ENCODE data around the gene NRP2.

NRP2 gene

GRCh38 chr2:205772983-205773382, 90.7 kb downstream of the NRP2 start:
- no peak for DNase-seq (ENCODE audit: low read depth)

GRCh38 chr2:205773989-205774388, 91.7 kb downstream of the NRP2 start:
- no peak for DNase-seq (ENCODE audit: low read depth)

- DNase-seq (ENCODE audit: low read depth), result no peak
Measured at GRCh38 chr2:205775097-205775877, 93.0 kb downstream of the NRP2 start.

DNA sequence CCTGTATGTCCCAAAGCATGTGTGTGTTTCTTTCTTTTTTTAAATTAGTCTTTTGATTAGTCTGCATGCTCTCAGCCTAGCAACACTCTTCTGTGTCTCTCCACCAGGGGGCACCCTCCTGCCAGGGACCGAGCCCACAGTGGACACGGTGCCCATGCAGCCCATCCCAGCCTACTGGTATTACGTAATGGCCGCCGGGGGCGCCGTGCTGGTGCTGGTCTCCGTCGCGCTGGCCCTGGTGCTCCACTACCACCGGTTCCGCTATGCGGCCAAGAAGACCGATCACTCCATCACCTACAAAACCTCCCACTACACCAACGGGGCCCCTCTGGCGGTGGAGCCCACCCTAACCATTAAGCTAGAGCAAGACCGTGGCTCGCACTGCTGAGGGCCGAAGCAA, 93.8 kb downstream of the NRP2 start:
- DNase-seq (ENCODE audit: low read depth), result no peak

DNA sequence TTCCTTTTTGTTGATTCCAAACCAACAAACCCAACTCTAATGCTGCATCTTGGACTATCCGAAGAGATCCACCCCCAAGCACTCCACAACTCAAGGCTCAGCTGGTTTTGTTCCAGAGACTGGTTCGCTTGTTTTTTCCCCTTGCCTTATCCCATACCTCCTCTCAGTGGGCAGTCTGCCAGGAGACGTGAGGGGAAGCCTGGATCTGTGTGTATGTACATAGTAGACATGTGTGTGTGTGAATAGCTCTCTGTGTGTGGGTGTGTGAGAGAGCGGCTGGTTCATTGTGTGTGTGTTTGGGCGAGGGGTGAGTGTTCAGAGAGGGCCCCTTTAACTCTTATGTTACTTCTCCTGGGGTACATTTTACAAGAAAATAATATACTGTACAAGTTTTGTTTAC, 94.4 kb downstream of the NRP2 start:
- no peak for DNase-seq (ENCODE audit: low read depth)

GRCh38 chr2:205778356-205778755, 96.1 kb downstream of the NRP2 start:
- DNase-seq (ENCODE audit: low read depth), result no peak

- no peak for DNase-seq (ENCODE audit: low read depth)
Measured at GRCh38 chr2:205780645-205781044, 98.3 kb downstream of the NRP2 start.

GRCh38 chr2:205781244-205781931, 99.1 kb downstream of the NRP2 start:
- no peak for DNase-seq (ENCODE audit: low read depth)

DNA sequence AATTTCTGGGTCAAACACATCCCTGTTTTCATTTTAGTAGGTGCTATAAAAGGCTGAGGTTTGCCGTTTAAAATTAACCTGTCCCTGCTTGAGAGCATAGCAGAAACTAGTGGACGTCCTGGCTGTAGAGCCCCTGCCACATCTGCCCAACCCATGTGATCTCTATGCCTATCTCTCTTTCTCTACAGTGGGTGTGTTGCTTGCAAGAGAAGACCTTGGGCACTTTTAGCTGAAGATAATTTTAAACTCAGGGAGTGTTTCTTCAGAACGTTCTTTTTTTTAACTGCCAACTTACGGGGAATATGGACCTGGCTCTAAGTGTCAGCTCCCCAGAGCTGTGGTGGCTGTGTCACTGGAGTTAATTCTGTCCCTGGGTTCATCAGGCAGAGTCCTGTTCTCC, 100.6 kb downstream of the NRP2 start:
- DNase-seq (ENCODE audit: low read depth), result no peak

DNA sequence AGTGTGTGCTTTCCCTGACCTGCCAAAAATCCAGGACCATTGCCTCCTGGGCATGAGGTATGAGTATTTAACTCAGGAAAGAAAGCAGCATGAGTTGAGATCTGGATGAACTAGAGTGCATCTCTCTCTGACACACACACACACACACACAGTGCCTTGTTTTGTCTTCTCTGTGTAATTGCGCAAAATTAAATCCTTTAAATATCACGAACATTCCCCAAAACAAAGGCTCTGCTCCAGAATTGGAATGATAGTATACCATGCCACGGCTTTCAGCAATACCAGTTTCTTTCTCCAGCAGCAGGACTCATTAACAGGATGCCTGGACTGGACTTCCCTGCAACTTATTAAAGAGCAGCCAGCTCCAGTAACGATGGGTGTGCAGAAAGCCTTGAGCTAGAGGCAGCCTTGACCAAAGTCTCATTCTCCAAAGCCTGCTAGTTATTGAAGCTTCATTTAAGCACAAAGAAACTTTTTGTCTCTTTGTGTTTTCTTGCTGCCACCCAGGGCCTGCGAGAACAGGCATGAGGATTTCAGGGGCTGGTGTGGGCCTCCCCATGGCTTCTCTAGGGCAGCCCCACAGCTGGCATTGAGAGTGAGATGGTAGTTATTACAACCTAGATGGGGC, 101.7 kb downstream of the NRP2 start:
- DNase-seq (ENCODE audit: low read depth), result no peak

DNA sequence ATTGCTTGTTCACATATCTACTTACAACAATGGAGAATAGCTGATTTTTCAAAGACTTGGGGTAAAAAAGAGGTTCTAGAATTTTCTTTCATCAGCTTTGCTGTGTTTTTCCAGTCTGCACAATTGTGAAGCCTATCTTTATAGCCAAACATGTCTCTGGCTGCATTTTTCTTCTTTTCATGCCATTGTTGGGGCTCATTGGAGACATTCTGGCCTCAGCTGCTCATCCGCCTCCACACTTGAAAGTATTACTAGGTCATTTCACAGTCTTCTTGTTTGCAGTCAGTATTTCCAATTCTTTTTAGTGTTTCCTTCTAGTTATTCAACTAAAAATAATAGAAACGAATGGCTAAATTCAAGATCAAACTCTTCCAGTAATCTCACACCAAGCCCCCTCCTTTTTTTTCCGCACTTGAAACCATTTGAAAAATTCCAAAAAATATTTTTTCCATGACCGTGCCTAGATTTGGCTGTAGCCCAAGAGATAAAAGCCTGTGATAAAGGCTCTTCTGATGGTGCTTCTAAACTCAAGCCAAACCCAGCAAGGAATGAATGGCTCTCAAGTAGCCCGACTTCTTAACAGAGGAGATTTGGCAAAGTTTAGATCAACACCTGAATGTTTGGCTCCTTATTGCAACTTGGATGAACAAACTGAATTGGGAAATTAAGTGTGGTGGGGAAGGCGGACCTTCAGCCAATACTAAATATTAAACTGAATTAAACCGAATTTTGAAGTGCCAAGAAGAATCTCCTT, 103.4 kb downstream of the NRP2 start:
- no peak for DNase-seq (ENCODE audit: low read depth)

DNA sequence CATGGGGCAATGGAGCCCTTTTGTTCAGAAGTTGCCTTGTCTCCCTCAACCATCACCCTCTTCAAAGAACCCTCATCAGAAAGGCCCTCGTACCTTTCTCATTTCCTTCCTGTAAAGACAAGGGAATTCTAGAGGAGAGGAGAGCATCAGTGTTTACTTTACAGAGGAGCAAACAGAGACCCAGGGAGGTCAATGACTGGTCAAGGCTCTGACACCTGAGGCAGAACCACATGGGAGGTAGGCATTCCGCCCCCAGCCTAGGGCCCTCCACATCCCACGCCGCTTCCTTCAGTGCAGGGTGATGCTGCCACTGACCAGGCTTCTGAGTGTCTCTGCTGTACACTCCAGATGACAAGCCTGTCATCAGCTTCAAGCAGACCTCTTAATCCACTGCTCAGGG, 104.7 kb downstream of the NRP2 start:
- DNase-seq (ENCODE audit: low read depth), result no peak

- DNase-seq (ENCODE audit: low read depth), result no peak
Measured at GRCh38 chr2:205787761-205788160, 105.5 kb downstream of the NRP2 start.

- DNase-seq (ENCODE audit: low read depth), result no peak
Measured at GRCh38 chr2:205789906-205790305, 107.6 kb downstream of the NRP2 start.

DNA sequence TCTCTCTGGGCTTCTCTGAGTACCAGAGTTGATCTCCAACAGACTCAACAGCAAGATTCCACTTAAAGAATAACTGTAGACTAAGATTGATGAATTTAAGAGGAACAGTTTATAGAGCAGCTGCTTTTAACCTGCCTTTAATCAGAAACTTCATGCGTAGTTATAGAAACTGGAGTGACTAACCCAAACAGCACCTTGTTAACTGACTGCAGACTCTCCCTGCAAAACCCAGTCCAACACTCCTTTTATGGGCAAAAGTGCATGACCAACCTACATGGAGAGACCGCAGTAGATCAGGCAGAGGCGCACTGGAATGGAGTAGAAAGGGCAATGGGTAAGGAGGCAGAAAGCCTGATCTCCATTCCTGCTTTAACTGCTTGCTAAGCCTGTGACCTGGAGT, 110.6 kb downstream of the NRP2 start:
- DNase-seq (ENCODE audit: low read depth), result no peak

- DNase-seq (ENCODE audit: low read depth), result no peak
Measured at GRCh38 chr2:205796805-205797313, 114.6 kb downstream of the NRP2 start.

- no peak for DNase-seq (ENCODE audit: low read depth)
Measured at GRCh38 chr2:205797866-205798265, 115.6 kb downstream of the NRP2 start.

DNA sequence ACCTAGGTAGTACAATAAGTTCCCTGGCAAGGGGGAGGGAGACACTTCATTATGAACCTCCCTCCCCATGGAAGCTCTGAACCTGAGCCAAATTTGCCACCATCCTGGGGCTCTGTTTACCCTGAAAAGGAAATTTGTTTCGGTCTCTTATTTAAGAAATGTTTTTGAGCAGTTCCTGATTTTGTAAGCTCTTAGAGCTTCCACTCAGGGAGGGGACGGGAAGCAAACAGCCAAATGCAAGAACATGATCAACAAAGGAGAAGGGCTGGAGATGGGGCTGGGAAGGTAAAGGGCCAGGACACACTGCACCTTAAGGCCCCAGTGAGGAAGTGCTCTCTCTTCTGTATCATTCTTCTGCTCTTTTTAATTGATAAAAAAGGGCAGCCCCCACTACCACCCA, 117.9 kb downstream of the NRP2 start:
- no peak for DNase-seq (ENCODE audit: low read depth)

- DNase-seq (ENCODE audit: low read depth), result no peak
Measured at GRCh38 chr2:205800773-205801172, 118.5 kb downstream of the NRP2 start.

DNA sequence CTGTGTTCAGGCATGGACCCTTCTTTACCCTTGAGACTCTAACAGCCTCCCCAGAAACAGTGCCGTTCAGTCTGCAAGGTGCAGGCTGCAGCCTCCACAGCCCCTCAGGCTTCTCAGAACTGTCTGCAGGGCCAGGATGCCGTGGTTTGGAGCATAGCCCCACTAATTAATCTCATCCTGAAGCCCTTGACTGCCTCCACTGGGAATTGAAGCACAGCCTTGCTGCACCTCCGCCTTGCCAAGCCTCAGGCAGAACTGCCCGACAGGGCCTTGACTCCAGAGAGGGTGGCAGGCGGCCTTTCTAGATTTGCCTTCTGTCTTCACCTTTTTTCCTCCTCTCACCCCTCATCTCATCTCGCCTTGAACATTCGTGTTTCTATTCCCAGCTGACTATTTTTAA, 119.8 kb downstream of the NRP2 start:
- DNase-seq (ENCODE audit: low read depth), result no peak

DNA sequence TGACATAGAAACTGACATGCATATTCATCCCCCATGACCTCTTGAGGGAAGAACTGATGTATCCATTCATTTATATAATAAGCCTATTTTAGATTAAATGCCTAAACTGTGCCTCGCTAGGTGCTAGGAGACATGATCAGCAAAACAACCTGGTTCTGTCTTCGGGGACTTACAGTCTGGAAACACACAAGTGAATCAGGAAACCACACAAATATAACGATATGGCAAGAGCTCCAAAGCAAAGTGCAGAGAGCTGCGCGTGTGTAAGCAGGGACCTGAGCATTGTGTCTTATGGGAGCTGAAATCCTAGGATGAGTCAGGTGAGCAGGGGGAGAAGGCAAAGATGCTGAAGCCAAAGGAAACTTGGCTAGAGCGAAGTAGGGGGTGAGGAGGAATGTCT, 120.6 kb downstream of the NRP2 start:
- no peak for DNase-seq (ENCODE audit: low read depth)

- no peak for DNase-seq (ENCODE audit: low read depth)
Measured at GRCh38 chr2:205803500-205803899, 121.2 kb downstream of the NRP2 start.

Data from GM04504 (cell line).